Psoas muscle (tissue), 8 donors: ENCODE data around the gene AMBRA1. TPM values are rescaled to one million over a fixed set of nuclear protein-coding genes. Genes with fewer than 3 reads are reported as not detected.
"Not testable (repeated sequence)": the region's sequence is repeated elsewhere in the genome, so short reads cannot be mapped to it uniquely, and the experiment has no call there.

Source experiments
- ATAC-seq, 4 donors: fragments of 200-7000 bp; cut with Tn5 transposase; one replicate each; pipeline ENCODE4 v1.9.1; 2020; ENCODE audit warnings: moderate library complexity in 3 of 4, mild to moderate bottlenecking in 2 of 4
- DNase-seq, 2 donors: peaks; one replicate each; pipeline ENCODE4 v3.0.0-alpha.2; 2020
- H3K27ac ChIP-seq: fragments of 200-600 bp; one replicate; pipeline ENCODE4 v1.8.0; 2022
- H3K27me3 ChIP-seq, 3 donors: fragments of 200-600 bp in 1 of 3; one replicate each; pipeline versions ENCODE4 v1.6.1 to v1.8.0; 2013 to 2022; ENCODE audit warnings: low read length in 2 of 3, mild to moderate bottlenecking in 2 of 3, moderate library complexity in 1 of 3; ENCODE audit not compliant: insufficient read depth in 3 of 3
- H3K36me3 ChIP-seq, 2 donors: fragments of 200-600 bp in 1 of 2; one replicate each; pipeline versions ENCODE4 v1.6.1 to v1.8.0; 2013 to 2022; ENCODE audit warnings: low read depth in 1 of 2, mild to moderate bottlenecking in 1 of 2, moderate library complexity in 1 of 2; ENCODE audit not compliant: insufficient read depth in 1 of 2
- H3K4me1 ChIP-seq: fragments of 200-600 bp; one replicate; pipeline ENCODE4 v1.8.0; 2022
- H3K4me3 ChIP-seq: fragments of 200-600 bp; one replicate; pipeline ENCODE4 v1.8.0; 2022; ENCODE audit warnings: mild to moderate bottlenecking
- H3K9me3 ChIP-seq: fragments of 200-600 bp; one replicate; pipeline ENCODE4 v1.8.0; 2022
- WGBS, 3 donors: extraction: QIAGEN DNeasy Blood & Tissue Kit; methylation state at CpG; one replicate each; pipeline versions ENCODE4 v1.1.6 to v1.1.7; 2013; 5-methylcytosine and 5-hydroxymethylcytosine counted together
- intact Hi-C, 2 donors: fragments of 100-400 bp; cut with DNase I; formaldehyde crosslinking; loops; one replicate each; pipeline versions ENCODE4 v1.11.0 to v1.14.2; 2022
- polyA plus RNA-seq, 3 donors: library from polyadenylated mRNA; stranded (reverse); fragments of 200-250 nt; gene quantifications; one replicate each; pipeline ENCODE4 v1.2.3, GENCODE V29; 2013
- total RNA-seq, 4 donors: library from RNA; stranded (reverse); fragmentation: NEBNext Ultra II Directional in 2 of 4; extraction: Animal tissue kit (Norgen Biotek cat#: 25700) in 2 of 4; gene quantifications; one replicate each; pipeline versions ENCODE4 v1.2.1 to v1.2.4, GENCODE V29; 2021 to 2023
- TF ChIP-seq, protein P1 (sequence below): fragments of 200-600 bp; IDR thresholded peaks from one replicate; pipeline ENCODE4 v1.8.0; 2022; ENCODE audit warnings: antibody characterized with exemption
- donor health status: healthy with polysubstance abuse.
- donor health status: DM: no; HTN: no; CAD: no; lungs with moderate emphysema.
- donor health status: Bipolar disorder and iron deficiency.
- donor health status: healthy.
- donor health status: DM: yes; HTN: yes; CAD: no.
- donor health status: DM: no; HTN: no; CAD: no.
- donor health status: DM: no; HTN: no; CAD: no.
- donor health status: DM: yes; HTN: yes; CAD: no.

Gene AMBRA1
- total and polyA plus RNA-seq, 7 donors: 5.1 to 23.5 (median 10.8) TPM

- intact Hi-C loops: loop anchor here in 1 of 2 donors (5.0 kb wide), 1 partner anchor 34 kb away; no protein-coding TSS in a partner anchor
These were observed 2.9 kb downstream of the AMBRA1 start for GRCh38 chr11:46590740-46591605.

GRCh38 chr11:46588915-46589314, 4.9 kb downstream of the AMBRA1 start:
- intact Hi-C loops: no loop called here
- Histone ChIP-seq H3K27me3 (no peaks in the 10 kb centered on the region), H3K4me3 (no peak overlapping the region), H3K27ac (no peak overlapping the region), H3K9me3 (no peaks in the 10 kb centered on the region), H3K4me1 (peaks cover 32% of the 10 kb centered on the region), H3K36me3 (no peaks in the 10 kb centered on the region)
- no peak for ATAC-seq
- no peak for DNase-seq
- TF ChIP-seq, protein P1, sequence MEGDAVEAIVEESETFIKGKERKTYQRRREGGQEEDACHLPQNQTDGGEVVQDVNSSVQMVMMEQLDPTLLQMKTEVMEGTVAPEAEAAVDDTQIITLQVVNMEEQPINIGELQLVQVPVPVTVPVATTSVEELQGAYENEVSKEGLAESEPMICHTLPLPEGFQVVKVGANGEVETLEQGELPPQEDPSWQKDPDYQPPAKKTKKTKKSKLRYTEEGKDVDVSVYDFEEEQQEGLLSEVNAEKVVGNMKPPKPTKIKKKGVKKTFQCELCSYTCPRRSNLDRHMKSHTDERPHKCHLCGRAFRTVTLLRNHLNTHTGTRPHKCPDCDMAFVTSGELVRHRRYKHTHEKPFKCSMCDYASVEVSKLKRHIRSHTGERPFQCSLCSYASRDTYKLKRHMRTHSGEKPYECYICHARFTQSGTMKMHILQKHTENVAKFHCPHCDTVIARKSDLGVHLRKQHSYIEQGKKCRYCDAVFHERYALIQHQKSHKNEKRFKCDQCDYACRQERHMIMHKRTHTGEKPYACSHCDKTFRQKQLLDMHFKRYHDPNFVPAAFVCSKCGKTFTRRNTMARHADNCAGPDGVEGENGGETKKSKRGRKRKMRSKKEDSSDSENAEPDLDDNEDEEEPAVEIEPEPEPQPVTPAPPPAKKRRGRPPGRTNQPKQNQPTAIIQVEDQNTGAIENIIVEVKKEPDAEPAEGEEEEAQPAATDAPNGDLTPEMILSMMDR: no peak

More at GRCh38 chr11:46590740-46591605, 2.9 kb downstream of the AMBRA1 start:
- no peak for ATAC-seq
- Histone ChIP-seq H3K36me3 (no peaks in the 10 kb centered on the region), H3K27ac (peak overlapping the region; percentile 3), H3K4me3 (peak overlapping the region; percentile 39), H3K9me3 (no peaks in the 10 kb centered on the region), H3K27me3 (no peaks in the 10 kb centered on the region), H3K4me1 (peaks cover 38% of the 10 kb centered on the region)
- WGBS, 3 donors: 55 to 64% (median 58%) methylated on average over 11 of the region's 11 CpGs
- no peak for DNase-seq
- TF ChIP-seq, protein P1: no peak

DNA sequence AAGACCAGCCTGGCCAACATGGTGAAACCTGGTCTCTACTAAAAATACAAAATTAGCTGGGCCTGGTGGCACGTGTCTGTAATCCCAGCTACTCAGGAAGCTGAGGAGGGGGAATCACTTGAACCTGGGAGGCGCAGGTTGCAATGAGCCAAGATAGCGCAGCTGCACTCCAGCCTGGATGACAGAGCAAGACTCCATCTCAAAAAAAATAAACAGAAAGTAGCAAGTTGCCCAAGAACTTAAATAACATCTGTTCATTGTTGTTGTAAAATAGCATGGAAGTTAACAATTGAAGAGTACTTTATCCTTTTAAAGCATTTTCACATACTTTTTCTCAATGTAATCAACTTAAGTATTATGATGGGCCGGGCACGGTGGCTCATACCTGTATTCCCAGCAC, 5.7 kb downstream of the AMBRA1 start:
- TF ChIP-seq, protein P1: no peak
- 76 to 81% (median 77%) methylated on average over 5 of the region's 5 CpGs for WGBS, 3 donors
- no peaks in the 10 kb centered on the region for H3K27me3 ChIP-seq
- H3K27ac ChIP-seq: no peak overlapping the region
- H3K9me3 ChIP-seq: no peaks in the 10 kb centered on the region
- H3K36me3 ChIP-seq: no peaks in the 10 kb centered on the region
- no peak for ATAC-seq
- intact Hi-C loops: no loop called here
- DNase-seq: no peak
- peaks cover 32% of the 10 kb centered on the region for H3K4me1 ChIP-seq
- H3K4me3 ChIP-seq: no peak overlapping the region

DNA sequence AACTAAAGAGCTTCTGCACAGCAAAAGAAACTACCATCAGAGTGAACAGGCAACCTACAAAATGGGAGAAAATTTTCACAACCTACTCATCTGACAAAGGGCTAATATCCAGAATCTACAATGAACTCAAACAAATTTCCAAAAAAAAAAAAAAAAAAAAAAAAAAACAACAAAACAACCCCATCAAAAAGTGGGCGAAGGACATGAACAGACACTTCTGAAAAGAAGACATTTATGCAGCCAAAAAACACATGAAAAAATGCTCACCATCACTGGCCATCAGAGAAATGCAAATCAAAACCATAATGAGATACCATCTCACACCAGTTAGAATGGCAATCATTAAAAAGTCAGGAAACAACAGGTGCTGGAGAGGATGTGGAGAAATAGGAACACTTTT, 10.3 kb downstream of the AMBRA1 start:
- H3K27ac ChIP-seq, H3K36me3 ChIP-seq, H3K9me3 ChIP-seq, DNase-seq, H3K4me3 ChIP-seq, H3K27me3 ChIP-seq, ATAC-seq, H3K4me1 ChIP-seq, intact Hi-C loops: not testable (repeated sequence)
- 100% methylated on average over 1 of the region's 1 CpG for WGBS, 3 donors

- Histone ChIP-seq H3K4me3 (no peak overlapping the region), H3K27ac (no peak overlapping the region), H3K4me1 (peaks cover 4% of the 10 kb centered on the region), H3K27me3 (no peaks in the 10 kb centered on the region), H3K36me3 (no peaks in the 10 kb centered on the region), H3K9me3 (no peaks in the 10 kb centered on the region)
- no peak for ATAC-seq
- TF ChIP-seq, protein P1: no peak
- 95 to 96% (median 96%) methylated on average over 5 of the region's 5 CpGs for WGBS, 3 donors
- intact Hi-C loops: no loop called here
- DNase-seq: no peak
These were observed 11.2 kb downstream of the AMBRA1 start for GRCh38 chr11:46582588-46582987.
